Mesodermal cell (in vitro differentiated cells): ENCODE measurements around the gene DAD1.
"Not testable (repeated sequence)": the region's sequence is repeated elsewhere in the genome, so short reads cannot be mapped to it uniquely, and the experiment has no call there.

Source experiments
- H3K27ac ChIP-seq: 2 replicates; pipeline ENCODE4 v1.7.0; 2013; ENCODE audit warnings: mild to moderate bottlenecking, low read depth, low read length, moderate library complexity; ENCODE audit not compliant: severe bottlenecking
- H3K36me3 ChIP-seq: 2 replicates; pipeline ENCODE4 v1.7.1; 2013; ENCODE audit warnings: mild to moderate bottlenecking, low read length, moderate library complexity; ENCODE audit not compliant: control insufficient read depth, insufficient read depth
- H3K4me1 ChIP-seq: one replicate; pipeline ENCODE4 v1.7.1; 2013; ENCODE audit warnings: mild to moderate bottlenecking, low read length; ENCODE audit not compliant: insufficient read depth, control insufficient read depth, poor library complexity, severe bottlenecking
- H3K4me3 ChIP-seq: 2 replicates; pipeline ENCODE4 v1.7.0; 2013; ENCODE audit warnings: low read length, control low read depth, mild to moderate bottlenecking; ENCODE audit not compliant: insufficient read depth, poor library complexity, severe bottlenecking; ENCODE audit errors: extremely low read depth
- H3K9me3 ChIP-seq: 2 replicates; pipeline ENCODE4 v1.7.1; 2013; ENCODE audit warnings: mild to moderate bottlenecking, low read length, moderate library complexity; ENCODE audit not compliant: control insufficient read depth
- WGBS, 2 experiments: methylation state at CpG; one replicate each; pipeline ENCODE4 v1.1.5; 2013; ENCODE audit warnings: missing lambda C conversion rate in 2 of 2; ENCODE audit not compliant: insufficient coverage in 2 of 2; 5-methylcytosine and 5-hydroxymethylcytosine counted together

Gene DAD1

GRCh38 chr14:22560662-22561365, 28.2 kb downstream of the DAD1 start:
- no peak overlapping the region for H3K27ac ChIP-seq
- WGBS, 2 experiments = 66 to 76% methylated on average over 8 to 11 of the region's 13 CpGs

GRCh38 chr14:22559041-22559440, 30.0 kb downstream of the DAD1 start:
- H3K27ac ChIP-seq = peak overlapping the region; percentile 19
- H3K4me3 ChIP-seq = no peak overlapping the region
- peaks cover 20% of the 10 kb centered on the region for H3K36me3 ChIP-seq
- H3K4me1 ChIP-seq = peaks cover 43% of the 10 kb centered on the region
- no peaks in the 10 kb centered on the region for H3K9me3 ChIP-seq
- 86 to 90% methylated on average over 1 of the region's 1 CpG for WGBS, 2 experiments

More at GRCh38 chr14:22560662-22561365, 28.2 kb downstream of the DAD1 start:
- peaks cover 37% of the 10 kb centered on the region for H3K36me3 ChIP-seq
- H3K4me1 ChIP-seq = peaks cover 47% of the 10 kb centered on the region
- no peaks in the 10 kb centered on the region for H3K9me3 ChIP-seq
- no peak overlapping the region for H3K4me3 ChIP-seq

GRCh38 chr14:22558221-22558913, 30.7 kb downstream of the DAD1 start:
- peaks cover 43% of the 10 kb centered on the region for H3K4me1 ChIP-seq
- no peaks in the 10 kb centered on the region for H3K9me3 ChIP-seq
- H3K27ac ChIP-seq = no peak overlapping the region
- H3K36me3 ChIP-seq = peaks cover 13% of the 10 kb centered on the region
- WGBS, 2 experiments = 90 to 94% methylated on average over 20 to 22 of the region's 25 CpGs
- H3K4me3 ChIP-seq = no peak overlapping the region

- peaks cover 9% of the 10 kb centered on the region for H3K36me3 ChIP-seq
- peaks cover 43% of the 10 kb centered on the region for H3K4me1 ChIP-seq
- no peak overlapping the region for H3K27ac ChIP-seq
- H3K9me3 ChIP-seq = no peaks in the 10 kb centered on the region
- no CpG with 5 or more reads among the region's 1 CpG for WGBS, 2 experiments
- no peak overlapping the region for H3K4me3 ChIP-seq
Observed at GRCh38 chr14:22557846-22558220, 31.2 kb downstream of the DAD1 start.

DNA sequence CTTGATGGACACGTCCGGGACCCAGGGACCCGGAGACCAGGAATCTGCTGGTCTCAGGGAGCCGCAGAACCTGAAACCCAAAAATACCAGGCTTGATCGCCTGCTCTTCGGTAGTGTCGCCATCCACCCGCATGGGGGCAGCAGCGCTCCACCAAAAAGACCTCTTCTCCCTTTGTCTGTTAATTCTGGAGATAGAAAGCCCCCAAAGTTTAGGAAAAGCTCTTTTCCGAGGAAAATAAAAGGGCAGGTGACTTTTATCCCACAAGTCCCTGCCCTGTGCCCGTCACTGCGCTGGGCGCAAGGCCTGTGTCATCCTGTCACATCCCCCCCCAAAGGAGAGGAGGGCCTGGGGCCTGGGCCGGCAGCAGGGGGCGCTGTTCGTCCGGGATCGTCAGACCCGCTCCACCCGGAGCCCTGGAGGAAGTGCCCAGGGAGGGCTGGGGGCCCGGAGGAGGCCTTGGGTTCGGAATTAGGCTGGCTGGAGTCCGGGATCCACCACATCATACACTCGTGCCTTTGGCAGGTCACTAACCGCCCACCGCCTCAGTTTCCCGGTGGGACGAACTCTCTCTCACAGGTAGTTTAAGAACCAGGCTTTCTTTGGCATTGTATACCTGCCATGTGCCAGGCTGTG, 31.9 kb downstream of the DAD1 start:
- Histone ChIP-seq H3K9me3 (no peaks in the 10 kb centered on the region), H3K4me1 (peaks cover 41% of the 10 kb centered on the region), H3K36me3 (peaks cover 2% of the 10 kb centered on the region), H3K4me3 (peak overlapping the region; percentile 3), H3K27ac (peak overlapping the region; percentile 70)
- WGBS, 2 experiments = 18 to 27% methylated on average over 18 to 21 of the region's 28 CpGs

- H3K4me1 ChIP-seq = peaks cover 41% of the 10 kb centered on the region
- no peak overlapping the region for H3K4me3 ChIP-seq
- no peaks in the 10 kb centered on the region for H3K36me3 ChIP-seq
- no peak overlapping the region for H3K27ac ChIP-seq
- 86 to 89% methylated on average over 21 to 24 of the region's 28 CpGs for WGBS, 2 experiments
- H3K9me3 ChIP-seq = no peaks in the 10 kb centered on the region
Observed at GRCh38 chr14:22556021-22556989, 32.7 kb downstream of the DAD1 start.

GRCh38 chr14:22555384-22556011, 33.5 kb downstream of the DAD1 start:
- 98 to 100% methylated on average over 3 of the region's 4 CpGs for WGBS, 2 experiments
- no peaks in the 10 kb centered on the region for H3K9me3 ChIP-seq
- H3K36me3 ChIP-seq = no peaks in the 10 kb centered on the region
- H3K4me3 ChIP-seq = no peak overlapping the region
- peaks cover 42% of the 10 kb centered on the region for H3K4me1 ChIP-seq
- no peak overlapping the region for H3K27ac ChIP-seq

- Histone ChIP-seq H3K36me3 (no peaks in the 10 kb centered on the region), H3K4me3 (no peak overlapping the region), H3K27ac (no peak overlapping the region), H3K4me1 (peaks cover 48% of the 10 kb centered on the region), H3K9me3 (no peaks in the 10 kb centered on the region)
- WGBS, 2 experiments = 89 to 98% methylated on average over 9 to 13 of the region's 15 CpGs
Observed at GRCh38 chr14:22554498-22555383, 34.3 kb downstream of the DAD1 start.

- H3K4me1 ChIP-seq = peaks cover 50% of the 10 kb centered on the region
- WGBS, 2 experiments = 78 to 100% methylated on average over 4 to 7 of the region's 14 CpGs
- not testable (repeated sequence) for H3K9me3 ChIP-seq, H3K27ac ChIP-seq, H3K4me3 ChIP-seq, H3K36me3 ChIP-seq
Observed at GRCh38 chr14:22553861-22554497, 35.0 kb downstream of the DAD1 start.
